ENCODE data around the gene GRIA1. TPM values are rescaled to one million over a fixed set of nuclear protein-coding genes. Genes with fewer than 3 reads are reported as not detected.

Gene GRIA1
- total RNA-seq, 1 donor from 2014 or later: not detected

DNA sequence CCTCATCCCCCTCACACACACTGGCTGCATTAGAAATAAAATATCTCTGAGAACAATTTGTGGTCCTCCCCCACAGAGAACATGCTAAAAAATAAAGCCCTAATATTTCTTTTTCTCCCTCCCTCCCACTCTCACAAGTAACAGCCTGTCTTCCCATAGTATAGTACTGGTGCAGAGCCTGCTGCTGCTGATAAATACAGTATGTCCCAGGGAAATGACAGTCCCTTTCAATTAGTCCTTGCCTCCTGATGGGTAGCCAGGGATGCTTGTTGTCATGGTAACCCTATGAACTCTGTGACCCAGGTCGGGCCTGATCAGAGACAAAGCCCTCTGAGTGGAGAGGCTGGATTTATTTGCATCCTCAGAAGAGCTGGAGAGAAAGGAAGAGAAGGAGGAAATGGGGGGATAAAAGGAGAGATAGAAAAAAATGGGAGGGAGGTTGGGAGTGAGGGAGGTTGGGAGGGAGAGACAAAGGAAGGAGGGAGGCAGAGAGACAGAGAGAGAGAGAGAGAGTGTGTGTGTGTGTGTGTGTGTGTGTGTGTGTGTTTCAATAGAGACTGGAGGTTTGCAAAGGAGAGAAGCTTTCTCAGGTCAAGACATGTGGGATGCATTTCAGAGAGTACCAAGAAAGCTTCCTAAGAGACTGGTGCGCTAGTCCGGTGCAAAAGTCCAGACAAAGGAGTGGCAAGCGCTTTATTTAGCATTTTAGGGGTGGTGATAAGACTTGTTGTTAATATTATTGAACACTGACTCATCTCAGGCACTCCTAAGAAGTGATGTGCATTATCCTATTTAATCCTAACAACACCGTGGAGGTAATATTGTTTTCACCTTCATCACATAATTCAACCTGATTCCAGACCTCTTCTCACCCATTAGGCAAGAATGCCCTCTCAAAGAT lies 287.5 kb downstream of the GRIA1 start:
- DNase-seq (ENCODE audit: low read depth in 2 of 2): no peak

DNA sequence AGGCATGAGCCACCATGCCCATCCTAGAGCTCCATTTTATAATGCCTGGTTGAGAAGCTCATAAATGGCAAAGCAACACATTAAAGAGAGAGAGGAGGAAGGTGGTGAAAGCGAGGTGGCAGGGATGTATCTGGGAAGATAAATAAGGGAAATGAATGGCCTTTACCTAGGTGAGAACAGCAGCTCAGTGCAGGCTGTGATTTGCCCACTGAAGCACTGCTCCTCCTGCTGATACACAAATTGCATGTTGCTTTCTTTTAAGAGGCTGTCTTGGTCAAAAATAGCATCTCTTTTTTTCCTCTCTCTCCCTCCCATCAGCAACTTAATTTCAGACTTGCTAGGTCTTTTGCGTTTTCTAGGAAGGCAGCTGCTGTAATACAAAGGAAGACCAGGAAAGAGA lies 289.4 kb downstream of the GRIA1 start:
- DNase-seq (ENCODE audit: low read depth in 2 of 2): no peak

DNA sequence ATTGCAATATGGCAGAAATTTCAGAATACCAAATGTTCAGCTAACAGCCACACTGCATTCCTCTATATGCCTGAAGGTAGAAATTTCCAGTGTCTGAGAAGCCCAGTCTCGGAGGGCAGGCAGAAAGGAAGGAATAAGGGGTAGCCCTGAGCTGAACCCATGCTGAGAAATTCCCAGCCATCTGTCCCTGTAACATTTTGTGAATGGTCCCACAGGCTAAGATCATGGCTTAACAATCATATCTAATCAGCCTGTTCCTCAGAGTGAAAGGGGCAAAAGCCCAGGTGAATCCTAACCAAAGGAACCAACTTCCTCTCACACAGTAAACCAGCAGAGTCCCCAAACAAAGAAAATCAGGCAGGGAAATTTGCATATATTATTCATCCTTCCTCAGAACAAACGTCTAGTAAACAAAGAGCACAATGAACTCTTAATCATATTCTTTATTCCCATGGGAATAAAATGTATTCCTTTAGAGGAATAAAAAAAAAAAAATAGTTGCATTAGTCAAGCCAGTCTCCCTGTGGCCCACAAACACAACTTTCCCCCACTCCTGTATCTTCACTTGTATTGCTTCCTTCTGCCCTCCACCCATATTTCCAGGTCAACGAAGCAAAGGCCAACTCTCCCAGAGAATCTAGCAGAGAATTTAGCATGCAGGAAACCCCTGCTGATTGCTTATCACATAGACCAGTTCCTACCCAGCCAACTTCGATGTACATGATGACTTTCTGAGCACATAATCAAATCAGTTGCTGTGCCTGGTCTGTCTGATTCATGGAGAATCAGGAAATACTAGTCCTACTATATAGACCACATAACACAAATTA lies 290.6 kb downstream of the GRIA1 start:
- peak; percentile 40 to 60 for DNase-seq (ENCODE audit: low read depth in 2 of 2)

DNA sequence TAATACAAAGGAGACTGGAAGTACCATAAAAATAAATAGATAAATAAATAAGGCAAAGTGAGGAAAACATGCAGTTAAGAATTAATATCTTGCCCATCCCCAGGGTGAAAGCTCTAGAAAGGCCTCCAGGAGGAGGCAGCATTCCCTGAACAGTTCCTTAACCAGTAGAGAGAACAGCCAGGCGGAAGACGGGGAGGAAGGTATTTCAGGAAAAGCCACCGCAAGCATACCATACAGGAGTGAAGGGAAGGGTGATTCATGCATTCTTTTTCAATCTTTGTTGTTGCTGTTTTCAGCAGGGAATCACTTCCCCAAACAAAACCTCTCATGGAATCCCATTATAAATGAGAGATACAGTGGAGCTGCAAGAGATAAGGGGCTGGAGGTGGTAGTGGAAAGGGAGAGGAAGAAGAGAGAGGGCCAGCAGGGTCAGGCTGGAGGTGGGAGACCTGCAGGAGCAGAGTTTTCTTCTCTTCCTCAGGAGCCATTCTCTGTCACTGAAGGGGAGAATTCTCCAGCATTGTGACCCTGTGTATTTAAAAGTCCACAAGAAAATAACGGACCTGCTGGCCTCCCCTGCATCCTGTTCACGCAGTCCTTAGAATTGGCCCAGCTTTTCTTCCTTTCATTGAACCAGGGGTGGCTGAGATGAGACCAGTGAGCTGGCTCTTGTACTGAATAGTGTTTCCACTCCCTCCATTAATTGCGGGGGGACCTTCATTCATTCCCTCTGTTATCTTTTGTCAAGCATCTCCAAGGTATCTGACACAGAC lies 292.3 kb downstream of the GRIA1 start:
- peak; percentile 65 to 81 for DNase-seq (ENCODE audit: low read depth in 2 of 2)

DNA sequence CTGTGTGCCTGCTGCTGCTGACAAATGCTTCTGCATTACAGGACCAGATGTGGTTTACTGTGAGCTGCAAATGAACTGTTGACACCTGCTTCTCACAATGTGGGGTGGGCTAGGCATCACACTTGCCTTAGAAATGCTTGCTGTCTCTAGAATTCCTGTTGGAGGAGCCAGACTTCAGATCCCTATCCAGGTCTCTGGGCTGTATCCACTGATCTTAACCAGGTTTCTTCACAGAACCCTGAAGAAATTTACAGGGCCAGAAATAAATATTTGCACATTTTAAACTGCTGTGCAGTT lies 292.8 kb downstream of the GRIA1 start:
- no peak for DNase-seq (ENCODE audit: low read depth in 2 of 2)

DNA sequence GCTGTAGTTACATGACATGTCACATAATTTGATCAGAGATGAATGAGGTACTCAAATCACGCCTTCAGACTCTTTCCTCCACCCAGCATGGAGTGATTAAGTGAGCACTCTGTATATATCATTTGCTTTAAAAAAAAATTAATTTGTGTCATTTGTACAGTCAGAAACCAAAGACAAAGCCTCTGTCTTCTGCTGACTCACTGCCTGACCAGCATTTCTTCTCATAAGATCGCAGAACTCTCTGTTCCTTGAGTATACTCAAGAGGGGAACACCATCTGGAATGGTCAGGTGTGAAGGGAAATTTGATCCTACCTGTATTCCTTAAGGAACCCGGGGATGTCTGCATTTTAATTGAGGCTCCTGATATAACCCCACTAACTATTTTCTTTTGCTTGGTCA lies 293.8 kb downstream of the GRIA1 start:
- peak in 1 of 2 donors; percentile 10 for DNase-seq (ENCODE audit: low read depth in 2 of 2)

DNA sequence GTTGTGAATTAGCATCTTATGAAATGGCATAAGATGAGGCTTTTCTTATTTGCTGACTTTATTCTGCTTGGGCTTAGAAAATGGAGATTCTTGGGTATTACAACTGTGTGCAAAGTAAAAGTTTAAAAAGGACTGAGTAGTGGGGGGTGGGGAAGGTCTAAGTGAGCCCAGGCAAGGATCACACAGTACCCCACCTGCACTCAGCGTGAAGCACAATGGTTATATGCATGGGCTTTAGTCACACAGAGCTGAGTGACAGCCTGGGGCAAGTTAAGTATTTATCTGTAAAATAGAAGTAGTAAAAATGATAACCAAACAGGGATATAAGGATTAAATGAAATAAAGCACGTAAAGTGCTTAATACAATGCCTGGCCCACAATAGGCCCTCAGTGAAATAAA lies 300.9 kb downstream of the GRIA1 start:
- DNase-seq (ENCODE audit: low read depth in 2 of 2): no peak

DNA sequence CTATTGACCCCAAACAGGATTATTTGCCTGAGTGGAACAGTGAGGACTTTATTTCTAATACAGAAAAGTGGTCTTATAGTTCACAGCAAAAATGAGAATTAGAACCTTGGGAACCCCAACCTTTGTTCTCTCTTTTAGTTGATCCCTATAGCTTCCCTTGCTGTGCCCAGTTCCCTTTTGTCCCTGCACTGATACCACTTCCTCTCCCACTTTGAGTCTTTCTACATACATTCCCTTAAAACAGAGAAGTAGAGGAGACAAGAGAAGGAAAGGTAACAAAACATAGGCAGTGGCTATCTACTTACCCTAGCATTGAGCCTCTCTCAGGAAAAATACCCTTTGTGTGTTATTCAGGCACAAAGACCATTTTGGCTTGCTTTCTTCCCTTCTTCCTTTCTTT lies 301.8 kb downstream of the GRIA1 start:
- DNase-seq (ENCODE audit: low read depth in 2 of 2): no peak

DNA sequence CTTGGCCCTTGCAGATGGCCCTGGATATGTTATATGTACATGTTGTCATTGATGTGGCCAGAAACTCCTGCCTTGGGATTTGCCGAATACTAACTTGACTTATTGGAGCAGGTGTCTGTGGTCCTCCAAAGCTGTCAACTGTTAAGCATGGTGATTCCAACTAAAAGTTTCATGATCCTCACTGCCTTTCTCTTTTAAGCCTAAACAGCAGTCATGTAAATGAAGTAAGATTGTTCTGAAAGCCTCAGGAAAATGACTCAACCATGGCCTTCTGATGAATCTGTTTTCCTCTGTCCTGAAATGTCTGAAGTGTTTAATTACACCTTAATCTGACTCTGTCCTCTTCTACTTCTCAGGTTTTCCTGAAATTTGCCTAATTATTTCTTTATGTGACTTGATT lies 303.2 kb downstream of the GRIA1 start:
- DNase-seq (ENCODE audit: low read depth in 2 of 2): peak in 1 of 2 donors; percentile 28

DNA sequence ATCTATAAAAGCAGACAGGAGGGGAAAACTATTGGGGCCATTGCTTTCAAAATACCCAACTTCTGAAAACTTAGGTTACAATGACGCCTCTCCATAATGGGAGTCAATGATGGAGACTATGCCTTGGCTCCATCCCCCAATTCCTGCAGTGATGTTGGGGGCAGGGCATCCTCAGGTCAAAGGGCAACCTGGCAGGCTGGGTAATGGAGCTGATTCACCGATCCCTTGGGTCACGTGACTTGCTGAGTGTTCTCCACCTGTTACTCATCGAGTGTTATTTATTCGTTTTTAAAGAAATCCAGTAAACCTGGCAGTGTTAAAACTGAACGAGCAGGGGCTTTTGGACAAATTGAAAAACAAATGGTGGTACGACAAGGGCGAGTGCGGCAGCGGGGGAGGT lies 303.9 kb downstream of the GRIA1 start:
- no peak for DNase-seq (ENCODE audit: low read depth in 2 of 2)

DNA sequence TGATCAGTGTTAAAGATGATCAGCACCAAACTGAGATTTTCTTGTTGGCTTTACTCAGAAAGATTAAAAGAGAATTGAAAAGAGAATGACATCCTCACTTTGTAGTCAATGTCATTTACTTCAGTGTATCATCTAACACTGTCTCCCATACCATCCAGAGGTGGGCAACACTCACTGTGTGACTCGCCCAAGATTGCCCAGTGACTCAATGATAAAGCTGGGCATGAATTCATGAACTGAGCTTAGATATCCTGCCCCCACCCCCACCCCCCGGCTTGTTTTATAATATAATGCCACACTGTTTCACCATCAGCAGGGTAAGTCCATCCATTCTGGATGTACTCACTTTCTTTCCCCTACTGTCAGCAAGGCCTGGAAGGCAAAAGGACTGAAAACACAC lies 306.1 kb downstream of the GRIA1 start:
- no peak for DNase-seq (ENCODE audit: low read depth in 2 of 2)

DNA sequence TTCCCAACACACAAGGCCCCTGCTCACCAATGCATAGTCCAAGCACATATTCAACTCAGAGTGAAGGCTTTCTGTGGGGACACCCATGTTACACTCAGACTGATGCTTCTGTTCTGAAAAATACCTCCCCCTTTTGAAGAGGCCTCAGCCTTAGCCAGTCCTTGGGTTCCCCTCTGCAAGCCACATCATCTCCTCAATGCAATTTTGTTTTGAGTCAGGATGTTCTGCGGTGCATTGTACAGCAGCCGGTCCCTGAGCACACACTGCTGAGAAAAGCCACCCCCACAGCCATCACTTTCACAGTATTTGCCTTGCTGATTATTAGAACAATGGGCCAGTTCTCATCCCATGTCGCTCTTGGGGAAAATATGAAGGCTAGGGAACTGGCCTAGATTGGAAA lies 307.0 kb downstream of the GRIA1 start:
- no peak for DNase-seq (ENCODE audit: low read depth in 2 of 2)

DNA sequence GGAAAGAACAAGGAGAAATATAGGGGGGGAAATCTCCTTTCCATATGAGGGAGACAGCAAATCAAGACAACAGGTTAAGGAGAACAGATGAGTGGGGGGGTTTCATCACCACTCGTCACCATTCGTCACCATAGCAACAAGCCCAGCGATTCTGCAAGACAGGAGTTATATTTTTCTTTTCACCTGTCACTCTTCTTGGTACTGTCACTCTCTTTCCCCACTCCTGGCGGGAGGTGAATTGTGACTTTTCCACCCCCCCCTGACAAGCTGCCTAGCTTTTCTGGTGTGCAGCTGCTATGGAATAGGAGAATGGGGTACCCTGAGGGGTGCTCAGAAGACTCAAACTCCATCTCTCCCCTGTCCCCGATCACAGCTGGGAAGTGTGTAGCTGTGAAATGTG lies 308.4 kb downstream of the GRIA1 start:
- no peak for DNase-seq (ENCODE audit: low read depth in 2 of 2)

DNA sequence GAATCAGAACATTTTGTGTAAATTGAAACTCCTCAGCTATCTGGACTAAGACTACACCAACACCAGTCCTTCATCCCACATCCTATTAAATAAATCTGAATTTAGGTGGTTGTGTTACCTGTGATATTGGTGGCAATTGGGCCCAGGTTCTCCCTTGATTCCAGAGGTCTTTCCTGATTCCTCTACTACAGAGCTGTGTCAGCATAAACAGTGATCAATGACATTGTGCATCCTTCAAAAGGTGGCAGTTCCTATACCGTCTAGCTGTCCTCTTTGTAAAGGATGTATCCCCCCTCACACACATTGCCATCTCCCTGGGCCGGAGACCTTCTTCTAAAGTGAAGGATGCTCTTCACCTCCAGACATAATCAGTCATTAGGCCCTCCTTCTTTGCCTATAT lies 309.0 kb downstream of the GRIA1 start:
- DNase-seq (ENCODE audit: low read depth in 2 of 2): no peak

DNA sequence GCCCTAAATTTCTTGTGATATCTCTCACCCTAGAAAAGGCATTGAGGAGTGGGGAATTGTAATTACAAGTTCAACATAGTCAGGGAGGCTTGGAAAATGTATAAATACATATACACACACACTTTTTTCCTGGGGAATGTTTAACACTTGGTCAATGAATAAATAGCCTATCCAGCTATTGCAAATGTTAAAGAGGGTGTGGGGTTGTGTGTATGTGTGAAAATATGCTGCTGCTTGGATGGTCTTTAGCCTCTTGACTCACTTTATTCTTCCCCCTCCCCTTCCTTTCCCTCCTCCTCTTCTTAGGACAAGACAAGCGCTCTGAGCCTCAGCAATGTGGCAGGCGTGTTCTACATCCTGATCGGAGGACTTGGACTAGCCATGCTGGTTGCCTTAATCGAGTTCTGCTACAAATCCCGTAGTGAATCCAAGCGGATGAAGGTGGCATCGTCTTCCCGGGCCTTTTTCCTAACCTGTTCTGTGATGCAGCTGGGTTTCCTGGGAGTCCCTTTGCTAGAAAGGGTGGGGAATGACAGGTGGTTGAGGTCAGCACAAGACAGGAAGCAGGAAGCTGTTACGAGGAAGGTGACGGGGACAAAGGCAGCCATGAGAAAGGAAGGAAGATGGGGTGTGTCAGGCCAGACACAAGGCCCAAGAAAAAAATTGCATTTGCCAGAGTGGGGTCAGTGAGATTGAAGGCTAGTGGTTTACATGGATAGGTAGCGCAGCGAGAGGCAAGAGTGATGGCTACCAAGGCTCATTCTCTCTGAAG lies 311.8 kb downstream of the GRIA1 start:
- no peak for DNase-seq (ENCODE audit: low read depth in 2 of 2)

DNA sequence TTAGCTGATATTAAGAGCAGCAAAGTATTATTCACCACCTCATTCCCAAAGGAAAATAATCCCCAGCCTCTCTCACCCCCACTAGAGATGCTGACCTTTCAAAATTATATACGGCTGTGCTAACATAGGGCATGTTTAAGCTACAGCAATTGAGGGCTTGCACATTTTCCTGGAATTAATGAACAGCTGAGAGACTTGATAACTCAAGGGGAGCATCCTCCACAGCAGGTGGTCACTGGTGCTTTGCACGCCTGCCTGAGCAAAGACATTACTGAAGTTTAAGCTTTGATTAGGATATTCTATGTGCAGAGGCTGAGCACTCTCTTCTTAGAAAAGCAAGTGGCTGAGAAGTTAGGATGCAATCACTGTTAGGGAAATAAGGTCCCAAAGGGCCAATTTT lies 317.3 kb downstream of the GRIA1 start:
- DNase-seq (ENCODE audit: low read depth in 2 of 2): no peak

DNA sequence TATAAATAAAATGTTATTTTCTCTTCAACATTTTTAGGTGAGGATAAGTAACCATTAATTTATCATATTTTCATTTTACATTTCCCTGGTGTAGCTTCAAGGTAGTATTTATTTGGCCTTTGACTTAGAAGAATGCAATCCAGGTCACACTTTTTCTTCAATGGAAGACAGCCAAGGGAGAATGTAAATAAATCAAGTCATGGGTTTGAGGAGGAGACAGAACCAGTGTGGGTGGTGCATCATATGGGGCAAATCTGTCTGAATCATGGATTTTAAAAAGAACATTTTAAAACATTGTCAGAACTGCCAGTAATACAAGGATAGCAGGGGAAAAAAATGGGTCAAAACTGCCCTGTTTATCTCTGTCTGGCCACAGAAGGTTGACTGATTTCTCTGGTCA lies 318.7 kb downstream of the GRIA1 start:
- DNase-seq (ENCODE audit: low read depth in 2 of 2): no peak

DNA sequence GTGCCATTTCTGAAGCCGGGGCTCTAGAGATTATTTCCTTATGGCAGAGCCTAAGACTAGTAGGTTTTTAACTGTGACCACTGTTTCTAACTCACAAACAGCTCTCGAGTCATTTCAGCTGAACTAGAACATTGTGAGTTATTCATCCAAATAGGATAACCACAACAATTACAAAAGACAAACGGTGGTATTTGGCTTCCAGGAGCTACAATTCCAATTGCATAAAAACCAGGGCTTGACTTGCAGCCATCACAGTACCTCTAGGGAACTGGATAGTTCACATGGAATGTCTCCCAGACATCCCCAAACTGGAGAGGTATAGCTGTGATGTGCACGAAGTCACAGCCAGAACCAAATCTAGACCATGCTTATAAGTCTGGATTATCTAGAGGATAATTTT lies 323.4 kb downstream of the GRIA1 start:
- no peak for DNase-seq (ENCODE audit: low read depth in 2 of 2)

DNA sequence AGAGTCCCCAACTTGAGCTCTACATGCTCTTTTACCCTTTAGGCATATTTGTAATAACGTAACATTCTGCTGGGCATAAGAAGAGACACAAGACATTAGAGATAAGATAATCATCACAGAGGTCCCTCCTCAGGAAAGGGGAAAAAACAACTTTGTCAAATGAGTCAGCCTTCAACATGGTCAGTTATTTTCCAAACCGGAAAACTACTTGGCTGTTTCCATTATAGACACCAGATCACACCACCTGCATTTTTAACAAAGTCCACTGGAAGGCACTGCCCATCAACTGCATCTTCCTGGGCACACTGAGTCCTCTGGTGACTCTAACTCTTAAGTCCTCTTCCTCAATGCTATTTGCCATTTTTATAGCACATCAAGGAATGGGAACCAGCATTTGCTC lies 326.4 kb downstream of the GRIA1 start:
- DNase-seq (ENCODE audit: low read depth in 2 of 2): peak; percentile 40 to 86

DNA sequence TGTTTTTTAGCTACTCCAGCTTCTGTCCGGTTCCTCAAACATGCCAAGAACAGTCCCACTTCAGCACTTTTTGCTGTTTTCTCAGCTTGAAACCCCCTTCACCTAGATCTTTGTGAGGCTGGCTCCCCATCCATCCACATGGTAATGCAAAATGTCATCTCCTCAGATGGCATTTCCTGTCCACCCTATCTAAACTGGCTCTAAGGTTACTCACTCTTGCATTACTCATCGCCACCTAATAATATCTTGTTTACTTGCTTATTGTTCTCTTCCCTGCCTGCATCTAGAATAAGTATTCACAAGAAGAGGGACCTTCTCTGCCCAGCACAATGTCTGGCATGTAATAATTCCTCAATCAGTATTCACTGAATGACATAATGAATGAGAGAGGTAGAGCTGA lies 328.2 kb downstream of the GRIA1 start:
- DNase-seq (ENCODE audit: low read depth in 2 of 2): peak in 1 of 2 donors; percentile 19

DNA sequence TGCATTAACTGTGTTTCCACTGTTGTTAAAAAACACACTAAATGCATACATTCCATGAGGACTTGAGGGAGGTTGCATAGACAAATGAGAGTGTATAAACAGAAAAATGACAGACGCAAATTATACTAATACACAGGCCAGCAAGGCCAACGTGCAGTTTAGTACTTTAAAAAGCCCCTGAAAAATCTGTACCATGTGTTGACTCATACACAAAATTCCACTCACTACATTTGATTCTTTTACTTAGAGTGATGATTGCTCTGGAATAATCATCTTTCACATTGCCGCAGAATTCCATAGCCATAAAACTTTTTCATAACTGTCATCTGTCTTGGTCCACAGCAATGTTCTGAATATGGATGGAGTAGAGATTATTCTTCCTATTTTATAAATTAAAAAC lies 332.6 kb downstream of the GRIA1 start:
- DNase-seq (ENCODE audit: low read depth in 2 of 2): no peak
